NCI-H510A treated with DMSO at 0.1 percent for 48 hours (cell line): ENCODE results near the gene PTPRE.

Experiments
- DNase-seq: peaks from one replicate; lab custom pipeline; 2025; lab: John Stamatoyannopoulos, UW

Gene PTPRE

GRCh38 chr10:128060341-128061250, 153.7 kb downstream of the PTPRE start:
- DNase-seq: no peak

- no peak for DNase-seq
Measured at GRCh38 chr10:128061306-128062300, 154.7 kb downstream of the PTPRE start.

- no peak for DNase-seq
Measured at GRCh38 chr10:128062331-128062880, 155.5 kb downstream of the PTPRE start.

GRCh38 chr10:128062881-128063563, 156.1 kb downstream of the PTPRE start:
- no peak for DNase-seq

GRCh38 chr10:128063736-128064107, 156.8 kb downstream of the PTPRE start:
- DNase-seq: no peak

GRCh38 chr10:128064108-128064969, 157.4 kb downstream of the PTPRE start:
- DNase-seq: no peak

- no peak for DNase-seq
Measured at GRCh38 chr10:128064970-128065580, 158.2 kb downstream of the PTPRE start.

GRCh38 chr10:128065881-128066534, 159.1 kb downstream of the PTPRE start:
- no peak for DNase-seq

- no peak for DNase-seq
Measured at GRCh38 chr10:128066870-128067382, 160.0 kb downstream of the PTPRE start.

- no peak for DNase-seq
Measured at GRCh38 chr10:128067691-128068397, 160.9 kb downstream of the PTPRE start.

- DNase-seq: peak; percentile 23
Measured at GRCh38 chr10:128068398-128069285, 161.7 kb downstream of the PTPRE start.

- DNase-seq: peak; percentile 70
Measured at GRCh38 chr10:128069351-128070051, 162.6 kb downstream of the PTPRE start.

- DNase-seq: no peak
Measured at GRCh38 chr10:128070161-128070560, 163.3 kb downstream of the PTPRE start.

GRCh38 chr10:128070721-128071416, 164.0 kb downstream of the PTPRE start:
- no peak for DNase-seq

GRCh38 chr10:128071417-128071782, 164.5 kb downstream of the PTPRE start:
- no peak for DNase-seq

GRCh38 chr10:128072046-128072445, 165.1 kb downstream of the PTPRE start:
- no peak for DNase-seq
